Measurements from ENCODE around the gene CCND3. TPM values are rescaled to one million over a fixed set of nuclear protein-coding genes. Genes with fewer than 3 reads are reported as not detected.

The CCND3 gene
- total and polyA plus RNA-seq, 2 of the 13 experiments (the other 11 are each of a cell fraction or from before 2014, with no cell fraction given) = 4.3 to 7.2 TPM

GRCh38 chr6:41895300-41896233 lies 46.0 kb downstream of the CCND3 start, which contains the start of gene USP49 (continued):
- peak; percentile 71 for TF ChIP-seq CCAR2 (optimal IDR thresholded peaks at IDR 0.05; ENCODE audit: low read depth, low read length)
- no peak for TF ChIP-seq ZNF841 (CRISPR knock-in tag; IDR thresholded peaks at IDR 0.05; ENCODE audit: borderline replicate concordance)
- no peak for TF ChIP-seq ZBTB3 (CRISPR knock-in tag; IDR thresholded peaks at IDR 0.05; ENCODE audit: borderline replicate concordance, low read depth)
- peak; percentile 70; the same call in 1 of the 2 replicates for TF ChIP-seq ZMYM4 (CRISPR knock-in tag; IDR thresholded peaks at IDR 0.05)
- TF ChIP-seq NFYC (CRISPR knock-in tag; IDR thresholded peaks at IDR 0.05) = peak; percentile 64
- TF ChIP-seq USF2 (IDR thresholded peaks at IDR 0.05; ENCODE audit: low read depth, low read length) = no peak
- TF ChIP-seq USF2 (CRISPR knock-in tag; IDR thresholded peaks at IDR 0.05; ENCODE audit: borderline replicate concordance) = peak; percentile 56; the same call in 1 of the 2 replicates
- TF ChIP-seq SP5 (CRISPR knock-in tag; IDR thresholded peaks at IDR 0.05; ENCODE audit: borderline replicate concordance, low read depth) = peak; percentile 38; the same call in 1 of the 2 replicates
- no peak for TF ChIP-seq ZSCAN22 (CRISPR knock-in tag; IDR thresholded peaks at IDR 0.05)
- no peak for TF ChIP-seq ZNF484 (CRISPR knock-in tag; IDR thresholded peaks at IDR 0.05; ENCODE audit: borderline replicate concordance, low read depth)
- peak; percentile 42; the same call in 1 of the 2 replicates for TF ChIP-seq CEBPB (IDR thresholded peaks at IDR 0.05; ENCODE audit: borderline replicate concordance, low read depth, low read length)
- no peak for TF ChIP-seq IRF9 (CRISPR knock-in tag; IDR thresholded peaks at IDR 0.05; ENCODE audit: borderline replicate concordance)
- TF ChIP-seq NCOA2 (CRISPR knock-in tag; IDR thresholded peaks at IDR 0.05) = no peak
- TF ChIP-seq SNRNP70 (IDR thresholded peaks at IDR 0.05; ENCODE audit: low read depth, low read length) = 0 out of 2 replicates have a peak, but pooled peaks have one; percentile 66
- no peak for TF ChIP-seq ZNF563 (CRISPR knock-in tag; IDR thresholded peaks at IDR 0.05)
- peak; percentile 57; the same call in 1 of the 2 replicates for TF ChIP-seq BCL3 (CRISPR knock-in tag; IDR thresholded peaks at IDR 0.05)
- no peak for TF ChIP-seq ZNF652 (CRISPR knock-in tag; IDR thresholded peaks at IDR 0.05; ENCODE audit: borderline replicate concordance, low read depth)
- TF ChIP-seq ZNF512B (CRISPR knock-in tag; IDR thresholded peaks at IDR 0.05; ENCODE audit: borderline replicate concordance) = peak; percentile 84; the same call in 1 of the 2 replicates
- peak; percentile 67 for TF ChIP-seq ZFX (CRISPR knock-in tag; IDR thresholded peaks at IDR 0.05; ENCODE audit: low read depth)
- TF ChIP-seq ZNF567 (CRISPR knock-in tag; IDR thresholded peaks at IDR 0.05; ENCODE audit: borderline replicate concordance) = no peak
